ENCODE results near the gene CAMTA1. TPM values are rescaled to one million over a fixed set of nuclear protein-coding genes. Genes with fewer than 3 reads are reported as not detected.
"Not testable (repeated sequence)": the region's sequence is repeated elsewhere in the genome, so short reads cannot be mapped to it uniquely, and the experiment has no call there.

CAMTA1 gene
- total RNA-seq, 1 donor from 2014 or later: 99.0 TPM

DNA sequence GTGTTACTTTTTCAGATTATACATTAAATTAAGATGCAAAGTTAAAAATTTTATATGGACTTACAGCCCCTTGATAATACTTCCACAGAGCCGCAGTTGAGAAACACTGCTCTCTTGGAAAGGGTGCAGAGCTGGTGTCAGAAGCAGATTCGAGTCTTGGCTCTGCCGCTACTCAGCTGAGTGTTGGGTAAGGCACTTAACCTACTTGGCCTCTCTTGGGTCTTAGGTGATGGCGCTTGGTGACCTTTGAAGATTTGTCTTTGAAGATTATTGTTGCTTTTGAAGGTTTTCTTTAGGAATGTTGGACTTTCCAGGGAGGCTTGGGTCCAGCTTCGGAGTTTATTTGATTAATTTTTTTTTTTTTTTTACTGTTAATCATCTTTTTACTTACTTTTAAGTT, 48.5 kb downstream of the CAMTA1 start:
- TF ChIP-seq, protein P1, sequence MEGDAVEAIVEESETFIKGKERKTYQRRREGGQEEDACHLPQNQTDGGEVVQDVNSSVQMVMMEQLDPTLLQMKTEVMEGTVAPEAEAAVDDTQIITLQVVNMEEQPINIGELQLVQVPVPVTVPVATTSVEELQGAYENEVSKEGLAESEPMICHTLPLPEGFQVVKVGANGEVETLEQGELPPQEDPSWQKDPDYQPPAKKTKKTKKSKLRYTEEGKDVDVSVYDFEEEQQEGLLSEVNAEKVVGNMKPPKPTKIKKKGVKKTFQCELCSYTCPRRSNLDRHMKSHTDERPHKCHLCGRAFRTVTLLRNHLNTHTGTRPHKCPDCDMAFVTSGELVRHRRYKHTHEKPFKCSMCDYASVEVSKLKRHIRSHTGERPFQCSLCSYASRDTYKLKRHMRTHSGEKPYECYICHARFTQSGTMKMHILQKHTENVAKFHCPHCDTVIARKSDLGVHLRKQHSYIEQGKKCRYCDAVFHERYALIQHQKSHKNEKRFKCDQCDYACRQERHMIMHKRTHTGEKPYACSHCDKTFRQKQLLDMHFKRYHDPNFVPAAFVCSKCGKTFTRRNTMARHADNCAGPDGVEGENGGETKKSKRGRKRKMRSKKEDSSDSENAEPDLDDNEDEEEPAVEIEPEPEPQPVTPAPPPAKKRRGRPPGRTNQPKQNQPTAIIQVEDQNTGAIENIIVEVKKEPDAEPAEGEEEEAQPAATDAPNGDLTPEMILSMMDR (IDR thresholded peaks at IDR 0.05; ENCODE audit: unreplicated experiment): no peak
- H3K27me3 Mint-ChIP-seq: no peaks in the 10 kb centered on the region
- H3K27ac Mint-ChIP-seq: no peak overlapping the region
- no peak overlapping the region for H3K4me3 Mint-ChIP-seq (ENCODE audit: low read depth)
- H3K4me1 Mint-ChIP-seq (ENCODE audit: low read depth): peaks cover 6% of the 10 kb centered on the region
- peaks cover 9% of the 10 kb centered on the region for H3K36me3 Mint-ChIP-seq (ENCODE audit: insufficient read depth)
- H3K9me3 Mint-ChIP-seq (ENCODE audit: low read depth): no peaks in the 10 kb centered on the region
- DNase-seq (ENCODE audit: low spot score, unreplicated experiment): no peak

DNA sequence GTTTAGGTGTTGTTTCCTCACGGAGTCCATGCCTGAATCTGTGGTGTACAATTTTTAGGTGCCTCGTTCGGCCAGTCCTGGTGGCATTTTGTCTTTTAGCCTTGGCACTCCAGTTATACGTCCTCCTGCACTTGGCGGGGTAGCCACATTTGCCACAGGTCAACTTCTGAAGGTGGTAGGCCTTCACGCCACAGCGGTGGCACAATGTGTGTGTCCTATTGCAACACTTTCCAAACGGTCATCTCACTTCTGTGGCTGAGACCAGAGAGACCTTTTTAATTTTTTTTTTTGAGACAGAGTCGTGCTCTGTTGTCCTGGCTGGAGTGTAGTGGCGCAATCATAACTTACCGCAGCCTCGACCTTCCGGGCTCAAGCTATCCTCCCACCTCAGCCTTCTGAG, 49.1 kb downstream of the CAMTA1 start:
- TF ChIP-seq, protein P1 (IDR thresholded peaks at IDR 0.05; ENCODE audit: unreplicated experiment): no peak
- Mint-ChIP-seq H3K27ac (no peak overlapping the region), H3K36me3 (ENCODE audit: insufficient read depth) (peaks cover 10% of the 10 kb centered on the region), H3K4me1 (ENCODE audit: low read depth) (peaks cover 6% of the 10 kb centered on the region), H3K9me3 (ENCODE audit: low read depth) (no peaks in the 10 kb centered on the region), H3K4me3 (ENCODE audit: low read depth) (no peak overlapping the region), H3K27me3 (no peaks in the 10 kb centered on the region)
- no peak for DNase-seq (ENCODE audit: low spot score, unreplicated experiment)

DNA sequence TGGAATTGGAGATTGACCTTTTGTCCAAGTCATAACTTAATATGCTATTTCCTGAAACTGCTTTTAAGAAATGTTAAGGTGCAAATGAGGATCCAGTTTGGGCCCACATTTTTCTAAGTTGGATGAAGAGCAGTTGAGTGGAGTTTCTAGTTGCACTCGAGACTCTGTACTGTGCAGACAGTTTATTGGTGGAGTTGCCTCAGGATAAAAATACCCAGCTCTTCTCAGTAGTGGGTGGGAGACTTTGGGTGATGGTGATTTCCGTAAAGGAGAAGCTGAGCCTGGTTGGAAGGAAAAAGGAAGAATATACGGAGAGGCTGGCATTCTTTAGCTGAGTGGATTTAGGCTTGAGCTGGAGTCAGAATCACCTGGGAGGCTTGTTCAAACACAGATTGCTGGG, 49.9 kb downstream of the CAMTA1 start:
- H3K4me3 Mint-ChIP-seq (ENCODE audit: low read depth): no peak overlapping the region
- no peak overlapping the region for H3K27ac Mint-ChIP-seq
- H3K9me3 Mint-ChIP-seq (ENCODE audit: low read depth): no peaks in the 10 kb centered on the region
- no peak for DNase-seq (ENCODE audit: low spot score, unreplicated experiment)
- TF ChIP-seq, protein P1 (IDR thresholded peaks at IDR 0.05; ENCODE audit: unreplicated experiment): no peak
- H3K27me3 Mint-ChIP-seq: no peaks in the 10 kb centered on the region
- peaks cover 6% of the 10 kb centered on the region for H3K4me1 Mint-ChIP-seq (ENCODE audit: low read depth)
- H3K36me3 Mint-ChIP-seq (ENCODE audit: insufficient read depth): peaks cover 10% of the 10 kb centered on the region

DNA sequence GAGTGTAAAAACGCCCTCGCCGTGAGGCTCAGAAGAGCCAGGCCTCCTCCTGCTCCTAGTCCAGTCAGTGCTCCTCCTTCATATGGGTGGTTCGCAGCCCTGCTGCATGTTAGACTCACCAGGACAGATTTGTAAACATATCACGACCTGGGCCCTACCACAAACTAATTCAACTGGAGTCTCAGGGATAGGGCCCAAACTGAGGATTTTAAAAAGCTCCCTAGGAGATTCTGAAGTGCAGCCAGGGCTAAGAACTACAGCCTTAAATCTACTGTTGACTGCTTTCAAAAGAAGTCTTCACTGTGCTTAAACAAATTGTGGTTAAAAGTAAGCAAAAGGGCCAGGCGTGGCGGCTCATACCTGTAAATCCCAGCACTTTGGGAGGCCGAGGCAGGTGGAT, 57.0 kb downstream of the CAMTA1 start:
- no peaks in the 10 kb centered on the region for H3K27me3 Mint-ChIP-seq
- TF ChIP-seq, protein P1 (IDR thresholded peaks at IDR 0.05; ENCODE audit: unreplicated experiment): no peak
- no peak overlapping the region for H3K4me3 Mint-ChIP-seq (ENCODE audit: low read depth)
- no peaks in the 10 kb centered on the region for H3K4me1 Mint-ChIP-seq (ENCODE audit: low read depth)
- H3K27ac Mint-ChIP-seq: no peak overlapping the region
- DNase-seq (ENCODE audit: low spot score, unreplicated experiment): no peak
- peaks cover 29% of the 10 kb centered on the region for H3K36me3 Mint-ChIP-seq (ENCODE audit: insufficient read depth)
- H3K9me3 Mint-ChIP-seq (ENCODE audit: low read depth): peaks cover 9% of the 10 kb centered on the region

DNA sequence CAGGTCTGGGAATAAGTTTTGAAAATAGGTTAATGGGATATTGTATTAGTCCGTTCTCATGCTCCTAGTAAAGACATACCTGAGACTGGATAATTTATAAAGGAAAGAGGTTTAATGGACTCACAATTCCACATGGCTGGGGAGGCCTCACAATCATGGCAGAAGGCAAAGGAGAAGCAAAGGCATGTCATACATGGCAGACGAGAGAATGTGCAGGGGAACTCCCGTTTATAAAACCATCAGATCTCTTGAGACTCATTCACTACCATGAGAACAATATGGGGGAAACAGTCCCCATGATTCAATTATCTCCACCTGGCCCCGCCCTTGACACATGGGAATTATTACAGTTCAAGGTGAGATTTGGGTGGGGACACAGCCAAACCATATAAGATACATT, 60.5 kb downstream of the CAMTA1 start:
- H3K27me3 Mint-ChIP-seq; H3K4me1 Mint-ChIP-seq (ENCODE audit: low read depth); H3K4me3 Mint-ChIP-seq (ENCODE audit: low read depth); H3K27ac Mint-ChIP-seq; H3K9me3 Mint-ChIP-seq (ENCODE audit: low read depth); DNase-seq (ENCODE audit: low spot score, unreplicated experiment): not testable (repeated sequence)
- H3K36me3 Mint-ChIP-seq (ENCODE audit: insufficient read depth): peaks cover 20% of the 10 kb centered on the region

DNA sequence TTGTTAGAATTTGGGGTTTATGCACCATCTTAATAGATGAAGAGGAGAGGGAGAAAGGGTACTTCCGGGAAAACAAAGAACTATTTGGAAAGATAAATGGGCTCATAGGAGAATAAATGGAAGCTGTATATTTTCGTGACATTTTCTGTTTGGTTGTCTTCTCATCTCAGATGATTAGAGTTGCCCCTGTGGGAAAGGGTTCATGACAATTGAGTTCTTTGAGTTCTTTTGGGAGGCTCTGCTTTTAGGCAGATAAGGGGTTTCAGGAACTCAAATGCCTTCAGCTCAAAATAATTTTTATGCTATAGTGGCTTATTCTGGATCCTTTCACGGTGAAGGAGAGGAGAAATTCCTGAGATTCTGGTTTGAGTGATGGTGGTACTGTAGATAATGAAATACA, 63.6 kb downstream of the CAMTA1 start:
- peaks cover 35% of the 10 kb centered on the region for H3K36me3 Mint-ChIP-seq (ENCODE audit: insufficient read depth)
- H3K27ac Mint-ChIP-seq: no peak overlapping the region
- TF ChIP-seq, protein P1 (IDR thresholded peaks at IDR 0.05; ENCODE audit: unreplicated experiment): no peak
- H3K4me1 Mint-ChIP-seq (ENCODE audit: low read depth): no peaks in the 10 kb centered on the region
- H3K27me3 Mint-ChIP-seq: no peaks in the 10 kb centered on the region
- H3K9me3 Mint-ChIP-seq (ENCODE audit: low read depth): peaks cover 9% of the 10 kb centered on the region
- DNase-seq (ENCODE audit: low spot score, unreplicated experiment): no peak
- no peak overlapping the region for H3K4me3 Mint-ChIP-seq (ENCODE audit: low read depth)

Data from progenitor cell of endocrine pancreas (in vitro differentiated cells).